Measurements from ENCODE around the gene DAB1. TPM values are rescaled to one million over a fixed set of nuclear protein-coding genes. Genes with fewer than 3 reads are reported as not detected.

Gene DAB1
- total and polyA plus RNA-seq, 2 of the 8 experiments (the other 6 are each of a cell fraction or from before 2014, with no cell fraction given): 4.4 to 11.8 TPM

DNA sequence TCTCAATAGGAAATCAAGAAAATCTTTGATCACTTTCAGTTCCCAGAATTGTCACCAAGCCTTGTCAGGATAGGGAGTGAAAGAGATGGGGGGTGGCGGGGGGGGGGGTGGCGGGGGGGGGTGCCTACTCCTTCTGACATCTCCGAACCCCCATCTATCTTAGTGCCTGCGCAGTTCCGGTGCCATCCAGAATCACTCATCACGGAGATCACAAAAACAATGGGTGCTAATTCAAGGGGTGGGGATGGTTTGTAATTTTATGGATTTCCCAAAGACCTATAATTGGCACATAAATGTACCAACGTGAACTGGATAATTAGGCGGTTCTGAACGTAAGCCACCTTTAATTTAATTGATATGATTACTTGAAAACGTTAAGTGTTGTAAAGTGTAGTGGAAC is 2.1 kb downstream of the DAB1 start:
- peaks cover 0 to 15% (median 1%) of the 10 kb centered on the region in 4 experiments; a peak in 5 of 7 replicates for H3K4me1 ChIP-seq (replicated peaks in 1 of 4; ENCODE audit: control insufficient read depth in 3 of 4, insufficient read depth in 4 of 4, low read length in 3 of 4)
- no peak overlapping the region for H2BK15ac ChIP-seq (ENCODE audit: low read length)
- ChIA-PET POLR2A (ENCODE audit: partially characterized antibody) (no interaction called here), CTCF (ENCODE audit: partially characterized antibody) (interaction anchor here (0.6 to 1.0 kb wide), 3 partner anchors 94 to 190 kb away, joined by 3 read pairs; no protein-coding TSS in a partner anchor)
- H2AK5ac ChIP-seq (ENCODE audit: low read depth, low read length): no peak overlapping the region
- FAIRE-seq (no peak), DNase-seq (ENCODE audit: low read depth in 1 of 2, low spot score in 2 of 2) (no peak)
- H3K9me3 ChIP-seq (ENCODE audit: insufficient read depth in 2 of 2, low read depth in 1 of 2, low read length in 1 of 2): no peaks in the 10 kb centered on the region
- H3K4me3 ChIP-seq (ENCODE audit: extremely low read depth in 1 of 4, insufficient read depth in 2 of 4, low read depth in 3 of 4, low read length in 4 of 4): peak overlapping the region; percentile 51 to 81 (median 78)
- H3K27ac ChIP-seq (ENCODE audit: low read depth, low read length): no peak overlapping the region
- TF ChIP-seq KDM1A (IDR thresholded peaks at IDR 0.05; ENCODE audit: borderline replicate concordance, low read length) (no peak), SIRT6 (IDR thresholded peaks at IDR 0.05; ENCODE audit: low read length) (no peak), POU5F1 (IDR thresholded peaks at IDR 0.05; ENCODE audit: low read depth, low read length) (no peak), HDAC6 (IDR thresholded peaks at IDR 0.05; ENCODE audit: low read depth, low read length) (no peak), RAD21 (IDR thresholded peaks at IDR 0.05 in 1 of 2, conservative IDR thresholded peaks at IDR 0.05 in 1 of 2; ENCODE audit: low read depth in 2 of 2, low read length in 2 of 2) (no peak)
- TF ChIP-seq, protein P1, sequence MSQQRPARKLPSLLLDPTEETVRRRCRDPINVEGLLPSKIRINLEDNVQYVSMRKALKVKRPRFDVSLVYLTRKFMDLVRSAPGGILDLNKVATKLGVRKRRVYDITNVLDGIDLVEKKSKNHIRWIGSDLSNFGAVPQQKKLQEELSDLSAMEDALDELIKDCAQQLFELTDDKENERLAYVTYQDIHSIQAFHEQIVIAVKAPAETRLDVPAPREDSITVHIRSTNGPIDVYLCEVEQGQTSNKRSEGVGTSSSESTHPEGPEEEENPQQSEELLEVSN (IDR thresholded peaks at IDR 0.05): no peak
- H2BK120ac ChIP-seq (replicated peaks; ENCODE audit: low read depth, low read length): no peak overlapping the region
- 5% methylated on average over 10 of the region's 10 CpGs; no CpG with 5 or more reads in 1 of the 2 experiments for WGBS, 2 experiments (ENCODE audit: extremely low coverage in 1 of 2, insufficient coverage in 1 of 2, insufficient read length in 1 of 2, insufficient replicate concordance in 2 of 2, low coverage in 1 of 2, low lambda C conversion rate in 2 of 2, missing lambda C conversion rate in 1 of 2)
- peaks cover 0 to 3% of the 10 kb centered on the region in 2 experiments; a peak in 1 of 4 replicates for H3K79me2 ChIP-seq (ENCODE audit: control insufficient read depth in 1 of 2, insufficient read depth in 2 of 2, low read length in 2 of 2)
- peaks cover 19% of the 10 kb centered on the region for H3K23me2 ChIP-seq (ENCODE audit: low read depth, low read length)
- peak overlapping the region; percentile 78 to 100 for H3K4me2 ChIP-seq (ENCODE audit: insufficient read depth in 1 of 2, low read depth in 2 of 2, low read length in 2 of 2)
- no peak overlapping the region for H2BK20ac ChIP-seq (ENCODE audit: low read length)
- H2AFZ ChIP-seq (ENCODE audit: low read length): no peak overlapping the region
- H4K20me1 ChIP-seq (replicated peaks in 1 of 2; ENCODE audit: control insufficient read depth in 1 of 2, insufficient read depth in 2 of 2, low read length in 2 of 2): no peaks in the 10 kb centered on the region
- H3K18ac ChIP-seq (ENCODE audit: extremely low read depth, low read length): no peak overlapping the region
- H3K9ac ChIP-seq (replicated peaks in 1 of 4; ENCODE audit: extremely low read depth in 1 of 4, low read depth in 3 of 4, low read length in 3 of 4): no peak overlapping the region
- peaks cover 0 to 11% (median 1%) of the 10 kb centered on the region in 4 experiments; a peak in 3 of 7 replicates for H3K27me3 ChIP-seq (replicated peaks in 1 of 4; ENCODE audit: control insufficient read depth in 3 of 4, extremely low read depth in 1 of 4, insufficient read depth in 3 of 4, low read length in 3 of 4)
- no peak overlapping the region for H3K23ac ChIP-seq (ENCODE audit: insufficient read length)
- no peak overlapping the region for H4K91ac ChIP-seq (replicated peaks; ENCODE audit: insufficient read length, low read length)
- H3K4ac ChIP-seq (replicated peaks; ENCODE audit: insufficient read length, low read depth, low read length): no peak overlapping the region
- H2BK12ac ChIP-seq (ENCODE audit: low read depth, low read length): no peak overlapping the region
- H3K79me1 ChIP-seq (ENCODE audit: low read depth, low read length): no peaks in the 10 kb centered on the region
- H3K36me3 ChIP-seq (ENCODE audit: control insufficient read depth in 2 of 4, insufficient read depth in 4 of 4, low read length in 3 of 4): no peaks in the 10 kb centered on the region
- H2BK5ac ChIP-seq (ENCODE audit: low read depth, low read length): no peak overlapping the region
- H4K5ac ChIP-seq (ENCODE audit: insufficient read length, low read depth, low read length): no peak overlapping the region
- no peak overlapping the region for H3K56ac ChIP-seq (replicated peaks; ENCODE audit: insufficient read length, low read depth, low read length)
- H3K14ac ChIP-seq (ENCODE audit: insufficient read length): no peak overlapping the region
- H4K8ac ChIP-seq (ENCODE audit: extremely low read depth, insufficient read depth, low read length): no peak overlapping the region

Measured in H1 (cell line).